H1 (cell line): ENCODE data around the gene SNRK. TPM values are rescaled to one million over a fixed set of nuclear protein-coding genes. Genes with fewer than 3 reads are reported as not detected.

ENCODE experiments used
- BCL11A ChIP-seq, 2 experiments: IDR thresholded peaks; one replicate each; pipeline ENCODE4 v1.6.1; 2011; ENCODE audit warnings: low read depth in 2 of 2, low read length in 2 of 2, mild to moderate bottlenecking in 2 of 2
- CBX8 ChIP-seq: fragments of 300-800, 300-1000 bp; sonication (generic); IDR thresholded peaks from 2 replicates; pipeline ENCODE4 v1.7.1; 2016; ENCODE audit warnings: low read depth, low read length, borderline replicate concordance
- EGR1 ChIP-seq: IDR thresholded peaks from 2 replicates; pipeline ENCODE4 v1.6.1; 2011; ENCODE audit warnings: low read depth, low read length, borderline replicate concordance
- RXRA ChIP-seq: IDR thresholded peaks from 2 replicates; pipeline ENCODE4 v1.6.1; 2011; ENCODE audit warnings: low read depth, mild to moderate bottlenecking, low read length, moderate library complexity; ENCODE audit not compliant: insufficient read depth
- USF2 ChIP-seq: IDR thresholded peaks from 2 replicates; pipeline ENCODE4 v1.6.1; 2011; ENCODE audit warnings: low read length, improper control_type of control experiment
- ZNF274 ChIP-seq: IDR thresholded peaks from 2 replicates; pipeline ENCODE4 v1.7.0; 2012; ENCODE audit warnings: low read length, borderline replicate concordance; ENCODE audit errors: extremely low read depth
- polyA plus RNA-seq, 7 experiments: library from polyadenylated mRNA; depleted of rRNA in 3 of 7; stranded (reverse) in 5 of 7; unstranded in 2 of 7; fragments of >200 nt in 5 of 7; fragments of 200-250 nt in 2 of 7; gene quantifications; 1 replicate in 5 of 7; 2 replicates in 1 of 7; 4 replicates in 1 of 7; pipeline versions ENCODE4 v1.2.1 to v1.2.3, GENCODE V29; 2011 to 2013; ENCODE audit warnings: missing spikeins in 2 of 7, mixed read lengths in 2 of 7
- total RNA-seq: library from RNA; stranded (reverse); fragmentation: NEBNext Ultra II Directional; extraction: Animal tissue kit (Norgen Biotek cat#: 25700); gene quantifications from 2 replicates; pipeline ENCODE4 v1.2.1, GENCODE V29; 2021

The SNRK gene
- total and polyA plus RNA-seq, 2 of the 8 experiments (the other 6 are each of a cell fraction or from before 2014, with no cell fraction given), result 4.4 to 11.7 TPM

- TF ChIP-seq USF2, result no peak
- TF ChIP-seq RXRA, result no peak
- no peak for TF ChIP-seq ZNF274
- no peak for TF ChIP-seq BCL11A (IDR thresholded peaks at IDR 0.05; ENCODE audit: low read depth in 2 of 2, low read length in 2 of 2)
- TF ChIP-seq EGR1, result no peak
- no peak for TF ChIP-seq CBX8
Observed at GRCh38 chr3:43298761-43299160, 12.4 kb downstream of the SNRK start (continued).
